BLaER1 (cell line): ENCODE measurements around the gene TTBK2.

ENCODE experiments used
- H3K27ac ChIP-seq: shearing (Covaris generic); formaldehyde crosslinking; 2 replicates; pipeline ENCODE4 v1.8.1; 2022
- H3K27me3 ChIP-seq: shearing (Covaris generic); formaldehyde crosslinking; 2 replicates; pipeline ENCODE4 v1.8.1; 2022
- H3K36me3 ChIP-seq: shearing (Covaris generic); formaldehyde crosslinking; 2 replicates; pipeline ENCODE4 v1.8.1; 2022
- H3K4me1 ChIP-seq: shearing (Covaris generic); formaldehyde crosslinking; 2 replicates; pipeline ENCODE4 v1.8.1; 2022
- H3K4me2 ChIP-seq: shearing (Covaris generic); formaldehyde crosslinking; 2 replicates; pipeline ENCODE4 v1.8.1; 2022
- H3K4me3 ChIP-seq: shearing (Covaris generic); formaldehyde crosslinking; 2 replicates; pipeline ENCODE4 v1.8.1; 2022
- H3K9ac ChIP-seq: shearing (Covaris generic); formaldehyde crosslinking; 2 replicates; pipeline ENCODE4 v1.8.1; 2022
- H3K9me3 ChIP-seq: shearing (Covaris generic); formaldehyde crosslinking; 2 replicates; pipeline ENCODE4 v1.8.1; 2022
- H4K20me1 ChIP-seq: shearing (Covaris generic); formaldehyde crosslinking; 2 replicates; pipeline ENCODE4 v1.8.1; 2022
- Cebpa-rat ChIP-seq: shearing (Covaris generic); IDR thresholded peaks from 2 replicates; pipeline ENCODE4 v1.8.1; 2022

The TTBK2 gene

DNA sequence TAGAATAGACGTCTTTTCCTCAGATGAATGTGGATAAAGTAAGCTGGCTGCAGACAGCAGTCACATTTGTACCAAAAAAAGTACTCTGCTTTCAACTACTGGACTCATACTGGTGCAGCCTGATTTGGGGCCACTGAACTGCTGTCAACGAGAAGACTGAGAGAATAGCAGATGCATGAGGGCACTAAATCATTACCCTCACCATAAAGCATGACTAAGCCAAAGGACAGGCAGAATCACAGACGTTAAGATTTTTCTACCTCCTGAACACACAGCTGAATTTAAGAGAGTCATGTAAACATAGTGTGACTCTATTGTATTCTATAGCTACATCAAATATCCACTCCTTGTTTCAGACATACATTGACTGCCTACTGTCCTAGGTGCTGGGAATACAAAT is 115.8 kb downstream of the TTBK2 start:
- H3K27me3 ChIP-seq = no peaks in the 10 kb centered on the region
- no peak for TF ChIP-seq Cebpa-rat
- no peak overlapping the region for H3K4me2 ChIP-seq
- peaks cover 57% of the 10 kb centered on the region for H3K36me3 ChIP-seq
- H3K4me3 ChIP-seq = no peak overlapping the region
- H3K4me1 ChIP-seq = no peaks in the 10 kb centered on the region
- H3K27ac ChIP-seq = no peak overlapping the region
- no peaks in the 10 kb centered on the region for H3K9me3 ChIP-seq
- H3K9ac ChIP-seq = no peak overlapping the region
- no peaks in the 10 kb centered on the region for H4K20me1 ChIP-seq

DNA sequence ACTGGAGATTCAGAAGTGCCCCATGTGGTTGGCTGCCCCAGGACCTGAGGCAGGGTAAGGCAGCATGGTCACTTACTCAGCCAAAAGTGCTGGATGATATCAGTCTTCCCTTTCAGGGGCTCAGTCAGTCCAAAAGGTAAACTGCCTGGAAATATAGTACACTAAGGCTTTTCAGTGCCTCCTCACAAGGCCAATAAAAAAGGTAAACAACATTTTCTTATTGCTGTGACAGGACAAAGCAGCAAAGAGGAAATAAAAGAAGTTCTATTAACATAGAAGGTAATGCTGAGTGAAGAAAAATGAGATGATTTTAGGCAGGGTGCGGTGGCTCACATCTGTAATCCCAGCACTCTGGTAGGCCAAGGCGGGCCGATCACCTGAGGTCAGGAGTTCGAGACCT is 117.1 kb downstream of the TTBK2 start:
- Histone ChIP-seq H3K4me1 (no peaks in the 10 kb centered on the region), H4K20me1 (no peaks in the 10 kb centered on the region)

DNA sequence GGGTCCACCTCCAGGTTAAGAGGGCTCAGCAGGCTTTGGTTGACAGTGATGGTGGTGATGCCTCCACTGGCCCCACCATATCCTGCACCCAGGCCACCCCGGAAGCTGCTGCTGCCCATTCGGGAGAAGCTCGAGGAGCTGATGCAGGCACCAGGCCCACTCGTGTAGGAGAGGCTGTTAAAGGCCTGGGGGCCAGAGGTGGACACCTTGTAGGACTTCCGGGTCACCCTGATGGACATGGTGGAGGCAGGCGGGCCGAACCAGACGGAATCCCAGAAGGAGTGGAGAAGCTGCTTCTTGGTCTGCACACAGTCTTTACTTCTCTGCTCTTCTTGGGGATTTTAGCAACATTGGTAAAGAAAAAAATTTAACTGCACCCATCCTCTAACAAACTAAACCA is 118.4 kb downstream of the TTBK2 start:
- H4K20me1 ChIP-seq = no peaks in the 10 kb centered on the region
- no peaks in the 10 kb centered on the region for H3K4me1 ChIP-seq
- TF ChIP-seq Cebpa-rat = no peak
- no peak overlapping the region for H3K4me3 ChIP-seq
- H3K9me3 ChIP-seq = no peaks in the 10 kb centered on the region
- H3K36me3 ChIP-seq = peaks cover 47% of the 10 kb centered on the region
- H3K27ac ChIP-seq = no peak overlapping the region
- no peaks in the 10 kb centered on the region for H3K27me3 ChIP-seq
- H3K9ac ChIP-seq = no peak overlapping the region
- H3K4me2 ChIP-seq = no peak overlapping the region

More for the DNA sequence above, 117.1 kb downstream of the TTBK2 start:
- no peak overlapping the region for H3K4me2 ChIP-seq
- H3K9ac ChIP-seq = no peak overlapping the region
- no peak for TF ChIP-seq Cebpa-rat
- no peak overlapping the region for H3K27ac ChIP-seq
- no peaks in the 10 kb centered on the region for H3K9me3 ChIP-seq
- peaks cover 52% of the 10 kb centered on the region for H3K36me3 ChIP-seq
- H3K4me3 ChIP-seq = no peak overlapping the region
- no peaks in the 10 kb centered on the region for H3K27me3 ChIP-seq

DNA sequence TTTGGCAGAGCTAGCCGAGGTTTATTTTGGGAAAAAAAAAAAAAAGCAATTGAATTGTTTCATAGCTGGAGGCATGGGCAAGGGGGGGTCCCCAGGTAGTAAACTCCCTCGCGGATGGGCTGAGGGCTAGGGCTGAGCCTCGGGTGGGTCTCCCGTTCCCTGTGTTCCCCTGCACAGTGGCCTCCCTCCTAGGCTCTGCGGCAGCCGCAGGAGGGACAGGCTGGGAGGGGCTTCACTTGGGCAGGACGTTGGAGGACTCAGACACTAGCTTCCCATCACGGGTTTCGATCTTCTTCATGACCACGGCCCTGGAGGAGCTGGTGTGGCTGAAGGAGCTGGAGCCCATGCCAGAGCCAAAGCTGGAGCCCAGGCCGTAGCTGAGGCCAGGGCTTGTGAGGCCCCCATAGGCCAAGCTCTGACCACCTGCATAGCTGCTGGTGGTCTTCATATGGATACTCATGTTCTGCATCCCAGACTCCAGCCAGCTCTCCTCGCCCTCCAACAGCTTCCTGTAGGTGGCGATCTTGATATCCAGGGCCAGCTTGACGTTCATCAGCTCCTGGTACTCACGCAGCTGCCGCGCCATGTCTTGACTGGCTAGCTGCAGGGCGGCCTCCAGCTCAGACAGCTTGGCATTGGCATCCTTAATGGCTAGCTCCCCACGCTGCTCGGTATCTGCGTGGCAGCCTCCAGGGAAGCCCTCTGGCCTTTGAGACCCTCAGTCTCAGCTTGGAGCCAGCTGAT is 119.7 kb downstream of the TTBK2 start:
- no peak overlapping the region for H3K4me3 ChIP-seq
- no peak overlapping the region for H3K9ac ChIP-seq
- H3K9me3 ChIP-seq = no peaks in the 10 kb centered on the region
- no peak for TF ChIP-seq Cebpa-rat
- peaks cover 5% of the 10 kb centered on the region; the same call in 1 of the 2 replicates for H3K4me1 ChIP-seq
- H3K27me3 ChIP-seq = no peaks in the 10 kb centered on the region
- H4K20me1 ChIP-seq = no peaks in the 10 kb centered on the region
- H3K4me2 ChIP-seq = no peak overlapping the region
- no peak overlapping the region for H3K27ac ChIP-seq
- H3K36me3 ChIP-seq = peaks cover 47% of the 10 kb centered on the region

DNA sequence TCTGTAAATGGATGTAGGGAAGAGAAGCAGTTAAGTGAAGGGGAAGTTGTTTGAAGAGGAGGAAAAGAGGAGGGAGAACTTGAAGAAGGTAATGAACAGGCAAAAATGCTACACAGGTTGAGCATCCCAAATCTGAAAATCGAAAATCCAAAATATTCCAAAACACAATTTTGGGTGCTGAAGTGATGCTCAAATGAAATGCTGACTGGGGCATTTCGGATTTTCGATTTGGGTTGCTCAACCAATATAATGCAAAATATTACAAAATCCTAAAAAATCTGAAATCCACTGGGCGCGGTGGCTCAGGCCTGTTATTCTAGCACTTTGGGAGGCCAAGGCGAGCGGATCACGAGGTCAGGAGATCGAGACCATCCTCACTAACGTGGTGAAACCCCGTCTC is 121.8 kb downstream of the TTBK2 start:
- Histone ChIP-seq H3K36me3 (peaks cover 43% of the 10 kb centered on the region), H3K27me3 (no peaks in the 10 kb centered on the region), H4K20me1 (no peaks in the 10 kb centered on the region), H3K4me3 (no peak overlapping the region), H3K4me2 (no peak overlapping the region), H3K4me1 (peaks cover 5% of the 10 kb centered on the region; the same call in 1 of the 2 replicates), H3K9me3 (no peaks in the 10 kb centered on the region), H3K27ac (no peak overlapping the region), H3K9ac (no peak overlapping the region)
- TF ChIP-seq Cebpa-rat = no peak

DNA sequence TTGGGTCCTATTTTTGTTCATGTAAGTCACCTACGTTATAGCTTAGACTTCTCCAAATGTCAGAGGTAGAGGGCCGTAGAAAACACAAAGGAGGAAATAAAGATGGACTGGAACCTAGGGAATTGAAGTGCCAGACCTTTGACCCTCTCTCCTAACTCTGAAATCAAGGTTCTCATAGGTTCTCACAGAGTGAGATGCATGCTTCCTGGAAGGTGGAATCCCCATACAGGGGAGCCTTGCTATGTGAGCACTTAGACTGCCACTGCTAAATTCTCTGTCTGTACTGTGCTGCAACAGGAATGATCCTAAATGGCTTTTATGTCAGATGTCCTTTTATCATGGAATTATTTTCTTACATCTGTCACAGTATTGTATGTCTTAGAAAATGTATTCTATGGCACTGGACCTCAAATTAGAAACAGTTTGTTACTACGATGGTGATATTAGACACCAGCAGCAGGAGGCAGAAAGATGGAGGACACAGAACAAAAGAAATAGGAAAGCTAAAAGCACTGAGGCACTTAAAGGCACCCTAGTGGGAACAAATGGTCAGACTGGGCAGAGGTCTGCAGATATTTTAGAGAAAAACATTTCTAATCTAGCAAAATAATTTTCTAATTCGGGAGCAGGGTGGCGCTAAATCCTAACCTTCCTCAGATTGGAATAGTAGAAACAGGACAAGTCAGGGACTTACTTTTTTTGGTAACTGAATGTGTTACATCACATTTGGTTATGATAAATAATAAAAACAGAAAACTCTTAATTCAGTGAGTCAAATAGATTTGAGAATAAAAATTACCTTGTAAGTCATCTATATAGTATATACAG is 123.4 kb downstream of the TTBK2 start:
- H3K9ac ChIP-seq = no peak overlapping the region
- H3K4me1 ChIP-seq = peaks cover 5% of the 10 kb centered on the region; the same call in 1 of the 2 replicates
- H3K9me3 ChIP-seq = no peaks in the 10 kb centered on the region
- no peak overlapping the region for H3K27ac ChIP-seq
- no peak overlapping the region for H3K4me3 ChIP-seq
- H3K27me3 ChIP-seq = no peaks in the 10 kb centered on the region
- peaks cover 41% of the 10 kb centered on the region for H3K36me3 ChIP-seq
- H4K20me1 ChIP-seq = no peaks in the 10 kb centered on the region
- no peak overlapping the region for H3K4me2 ChIP-seq
- TF ChIP-seq Cebpa-rat = no peak

DNA sequence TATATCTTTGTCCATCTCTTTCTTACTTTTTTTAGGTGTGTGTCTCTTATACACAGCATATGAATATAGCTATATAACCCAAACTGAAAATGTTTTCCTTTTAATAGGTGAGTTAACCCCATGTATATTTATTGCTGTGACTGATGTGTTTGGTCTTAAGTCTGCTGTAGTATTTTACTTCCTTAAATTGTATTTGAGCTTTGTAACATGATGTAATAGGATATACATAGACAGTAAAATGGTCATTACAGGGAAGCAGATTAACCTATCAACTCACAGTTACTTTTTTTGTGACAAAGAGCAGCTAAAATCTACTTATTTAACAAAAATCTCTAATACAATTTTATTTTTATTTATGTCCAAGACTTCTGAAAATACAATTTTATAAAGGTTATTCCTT is 131.9 kb downstream of the TTBK2 start:
- no peak for TF ChIP-seq Cebpa-rat
- H3K36me3 ChIP-seq = peaks cover 47% of the 10 kb centered on the region
- H3K27me3 ChIP-seq = no peaks in the 10 kb centered on the region

DNA sequence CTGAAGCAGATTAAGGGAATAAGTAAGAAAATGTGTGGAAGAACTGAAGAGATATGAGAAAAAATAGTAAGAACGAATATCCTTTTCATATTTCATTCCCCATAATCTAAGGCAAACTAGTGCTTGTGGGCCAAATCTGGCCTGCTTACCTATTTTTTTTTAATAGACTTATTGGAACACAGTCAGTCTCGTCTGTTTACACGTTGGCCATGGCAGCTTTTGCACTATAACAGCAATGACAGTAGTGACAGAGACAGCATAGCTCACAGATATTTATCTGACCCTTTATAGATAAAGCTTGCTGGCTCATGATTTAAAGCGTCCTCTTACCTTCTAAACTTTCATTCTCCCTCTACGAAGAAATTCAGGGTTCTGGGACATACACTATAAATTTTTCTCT is 133.6 kb downstream of the TTBK2 start:
- no peaks in the 10 kb centered on the region for H3K4me1 ChIP-seq
- H3K9me3 ChIP-seq = no peaks in the 10 kb centered on the region
- no peak overlapping the region for H3K4me3 ChIP-seq
- no peaks in the 10 kb centered on the region for H3K27me3 ChIP-seq
- TF ChIP-seq Cebpa-rat = no peak
- no peaks in the 10 kb centered on the region for H4K20me1 ChIP-seq
- no peak overlapping the region for H3K27ac ChIP-seq
- H3K36me3 ChIP-seq = peaks cover 50% of the 10 kb centered on the region
- H3K9ac ChIP-seq = no peak overlapping the region
- no peak overlapping the region for H3K4me2 ChIP-seq

More for the DNA sequence above, 131.9 kb downstream of the TTBK2 start:
- Histone ChIP-seq H3K4me2 (no peak overlapping the region), H3K9me3 (no peaks in the 10 kb centered on the region), H4K20me1 (no peaks in the 10 kb centered on the region), H3K9ac (no peak overlapping the region), H3K4me1 (no peaks in the 10 kb centered on the region), H3K4me3 (no peak overlapping the region), H3K27ac (no peak overlapping the region)

DNA sequence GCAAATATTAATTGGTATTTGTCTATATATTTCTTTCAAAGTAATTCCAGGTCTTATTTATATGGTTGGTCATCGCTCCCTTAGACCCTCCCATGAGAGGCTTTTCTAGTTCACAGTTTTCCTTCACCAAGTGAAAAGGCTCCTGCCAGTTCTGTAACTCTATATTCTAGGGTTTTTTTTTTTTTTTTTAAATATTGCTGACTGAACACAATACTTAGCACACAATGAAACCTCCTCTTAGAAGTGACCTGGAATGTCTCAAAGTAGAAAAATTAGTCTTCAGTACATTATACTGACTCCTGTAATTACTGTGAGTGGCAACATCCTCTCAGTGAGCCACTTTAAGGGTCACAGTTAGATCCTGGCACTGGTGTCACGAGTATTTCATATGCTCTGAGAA is 135.0 kb downstream of the TTBK2 start:
- Histone ChIP-seq H3K4me1 (no peaks in the 10 kb centered on the region), H3K9me3 (no peaks in the 10 kb centered on the region), H3K27ac (no peak overlapping the region), H3K4me3 (no peak overlapping the region), H3K4me2 (no peak overlapping the region), H3K36me3 (peaks cover 46% of the 10 kb centered on the region), H4K20me1 (no peaks in the 10 kb centered on the region), H3K27me3 (no peaks in the 10 kb centered on the region), H3K9ac (no peak overlapping the region)
- no peak for TF ChIP-seq Cebpa-rat

DNA sequence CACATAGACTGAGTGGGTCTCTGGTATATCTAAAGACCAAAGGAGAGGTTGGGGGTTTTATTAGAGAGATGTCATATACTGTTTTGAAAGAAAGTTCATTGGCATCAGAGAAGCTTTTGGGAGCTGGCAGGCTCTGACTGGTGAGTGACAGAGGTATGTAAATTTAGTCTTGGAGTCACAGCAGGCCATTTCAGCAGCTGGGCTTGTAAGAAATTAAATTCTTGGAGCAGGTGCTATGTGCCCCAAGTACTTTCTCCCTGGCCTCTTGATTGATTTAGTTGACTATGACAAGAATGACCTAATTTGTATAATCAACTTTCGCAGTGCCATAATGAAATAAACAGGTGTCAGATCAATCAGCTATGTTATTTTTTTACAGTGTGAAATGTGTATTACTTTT is 135.9 kb downstream of the TTBK2 start:
- no peak for TF ChIP-seq Cebpa-rat
- Histone ChIP-seq H3K9me3 (no peaks in the 10 kb centered on the region), H3K4me2 (no peak overlapping the region), H3K27me3 (no peaks in the 10 kb centered on the region), H3K4me1 (no peaks in the 10 kb centered on the region), H3K4me3 (no peak overlapping the region), H3K27ac (no peak overlapping the region), H3K9ac (no peak overlapping the region), H4K20me1 (no peaks in the 10 kb centered on the region), H3K36me3 (peaks cover 40% of the 10 kb centered on the region)
